ENCODE measurements around the gene TPD52L2.

DNA sequence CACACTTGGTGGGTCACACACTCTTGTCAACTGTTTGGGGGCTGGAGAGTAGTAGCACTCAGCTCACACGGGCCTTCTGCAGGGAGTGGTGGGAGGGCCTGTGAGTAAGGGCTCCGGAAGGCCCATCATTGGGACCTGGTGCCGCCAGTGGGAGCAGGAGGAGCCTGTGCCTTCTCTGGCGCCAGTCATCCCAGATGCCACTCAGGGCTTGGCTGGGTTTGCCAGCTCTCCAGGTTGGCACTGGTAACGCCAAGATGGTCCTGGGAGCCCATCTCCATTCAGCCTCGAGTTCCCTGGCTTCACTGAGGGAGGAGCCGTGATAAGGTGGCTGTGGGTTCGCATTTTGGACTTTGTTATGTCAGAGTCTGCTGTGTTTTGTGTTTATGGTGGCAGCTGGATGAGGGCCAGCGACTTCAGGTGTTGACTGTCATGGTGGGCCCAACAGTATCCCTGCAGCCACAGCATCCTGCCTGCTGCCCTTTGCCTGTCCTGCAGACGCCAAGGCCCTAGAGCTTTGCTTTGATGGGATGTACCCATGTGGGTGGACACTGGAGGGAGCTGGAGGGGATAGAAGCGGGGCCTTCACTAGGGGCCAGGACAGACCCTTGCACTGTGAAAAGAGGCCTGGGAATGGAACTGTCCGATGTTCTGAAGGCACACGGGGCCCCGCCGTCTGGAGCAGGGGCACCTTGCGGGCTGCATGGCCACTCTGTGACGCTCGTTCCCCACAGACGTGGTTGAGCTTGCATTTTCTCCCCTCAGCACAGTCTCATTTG is 16.6 kb downstream of the TPD52L2 start:
- TF ChIP-seq, protein P1, sequence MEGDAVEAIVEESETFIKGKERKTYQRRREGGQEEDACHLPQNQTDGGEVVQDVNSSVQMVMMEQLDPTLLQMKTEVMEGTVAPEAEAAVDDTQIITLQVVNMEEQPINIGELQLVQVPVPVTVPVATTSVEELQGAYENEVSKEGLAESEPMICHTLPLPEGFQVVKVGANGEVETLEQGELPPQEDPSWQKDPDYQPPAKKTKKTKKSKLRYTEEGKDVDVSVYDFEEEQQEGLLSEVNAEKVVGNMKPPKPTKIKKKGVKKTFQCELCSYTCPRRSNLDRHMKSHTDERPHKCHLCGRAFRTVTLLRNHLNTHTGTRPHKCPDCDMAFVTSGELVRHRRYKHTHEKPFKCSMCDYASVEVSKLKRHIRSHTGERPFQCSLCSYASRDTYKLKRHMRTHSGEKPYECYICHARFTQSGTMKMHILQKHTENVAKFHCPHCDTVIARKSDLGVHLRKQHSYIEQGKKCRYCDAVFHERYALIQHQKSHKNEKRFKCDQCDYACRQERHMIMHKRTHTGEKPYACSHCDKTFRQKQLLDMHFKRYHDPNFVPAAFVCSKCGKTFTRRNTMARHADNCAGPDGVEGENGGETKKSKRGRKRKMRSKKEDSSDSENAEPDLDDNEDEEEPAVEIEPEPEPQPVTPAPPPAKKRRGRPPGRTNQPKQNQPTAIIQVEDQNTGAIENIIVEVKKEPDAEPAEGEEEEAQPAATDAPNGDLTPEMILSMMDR (IDR thresholded peaks at IDR 0.05): no peak
- no peak for TF ChIP-seq EZH2 (IDR thresholded peaks at IDR 0.05; ENCODE audit: borderline replicate concordance, insufficient read depth, low read depth, low read length, poor library complexity, severe bottlenecking)
